Measurements from ENCODE around the gene CELF2. TPM values are rescaled to one million over a fixed set of nuclear protein-coding genes. Genes with fewer than 3 reads are reported as not detected.

The CELF2 gene
- total RNA-seq, 4 donors from 2014 or later: 28.7 to 55.4 (median 35.0) TPM

DNA sequence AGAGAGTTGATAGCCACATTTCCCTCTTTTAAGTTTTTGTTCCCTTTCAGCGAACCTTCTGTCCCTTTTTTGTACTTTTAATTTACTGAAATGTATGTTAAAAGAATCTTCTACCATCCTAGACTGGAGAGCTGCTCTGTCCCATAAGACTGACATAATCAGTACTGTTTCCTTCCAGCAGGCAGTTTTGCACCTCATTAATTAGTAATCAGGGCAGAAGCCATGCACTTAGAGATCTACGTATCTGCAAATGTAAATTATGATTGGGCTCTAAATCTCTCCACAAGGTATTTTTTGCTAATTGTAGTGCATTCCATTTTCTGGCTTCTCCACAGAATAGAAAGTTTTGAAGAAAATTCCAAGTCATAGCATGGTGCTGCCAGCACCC, 232.1 kb downstream of the CELF2 start:
- Histone ChIP-seq H3K27me3 (no peaks in the 10 kb centered on the region), H3K27ac (no peak overlapping the region), H3K4me1 (no peaks in the 10 kb centered on the region), H3K9me3 (no peaks in the 10 kb centered on the region), H3K36me3 (no peaks in the 10 kb centered on the region), H3K4me3 (replicated peaks in 1 of 3) (no peak overlapping the region)
- TF ChIP-seq, protein P1, sequence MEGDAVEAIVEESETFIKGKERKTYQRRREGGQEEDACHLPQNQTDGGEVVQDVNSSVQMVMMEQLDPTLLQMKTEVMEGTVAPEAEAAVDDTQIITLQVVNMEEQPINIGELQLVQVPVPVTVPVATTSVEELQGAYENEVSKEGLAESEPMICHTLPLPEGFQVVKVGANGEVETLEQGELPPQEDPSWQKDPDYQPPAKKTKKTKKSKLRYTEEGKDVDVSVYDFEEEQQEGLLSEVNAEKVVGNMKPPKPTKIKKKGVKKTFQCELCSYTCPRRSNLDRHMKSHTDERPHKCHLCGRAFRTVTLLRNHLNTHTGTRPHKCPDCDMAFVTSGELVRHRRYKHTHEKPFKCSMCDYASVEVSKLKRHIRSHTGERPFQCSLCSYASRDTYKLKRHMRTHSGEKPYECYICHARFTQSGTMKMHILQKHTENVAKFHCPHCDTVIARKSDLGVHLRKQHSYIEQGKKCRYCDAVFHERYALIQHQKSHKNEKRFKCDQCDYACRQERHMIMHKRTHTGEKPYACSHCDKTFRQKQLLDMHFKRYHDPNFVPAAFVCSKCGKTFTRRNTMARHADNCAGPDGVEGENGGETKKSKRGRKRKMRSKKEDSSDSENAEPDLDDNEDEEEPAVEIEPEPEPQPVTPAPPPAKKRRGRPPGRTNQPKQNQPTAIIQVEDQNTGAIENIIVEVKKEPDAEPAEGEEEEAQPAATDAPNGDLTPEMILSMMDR (IDR thresholded peaks at IDR 0.05): no peak
- TF ChIP-seq POLR2A (IDR thresholded peaks at IDR 0.05): no peak
- DNase-seq: no peak
- 87 to 89% methylated on average over 2 of the region's 2 CpGs for WGBS, 2 donors
- intact Hi-C loops (cut with DNase I): no loop called here

DNA sequence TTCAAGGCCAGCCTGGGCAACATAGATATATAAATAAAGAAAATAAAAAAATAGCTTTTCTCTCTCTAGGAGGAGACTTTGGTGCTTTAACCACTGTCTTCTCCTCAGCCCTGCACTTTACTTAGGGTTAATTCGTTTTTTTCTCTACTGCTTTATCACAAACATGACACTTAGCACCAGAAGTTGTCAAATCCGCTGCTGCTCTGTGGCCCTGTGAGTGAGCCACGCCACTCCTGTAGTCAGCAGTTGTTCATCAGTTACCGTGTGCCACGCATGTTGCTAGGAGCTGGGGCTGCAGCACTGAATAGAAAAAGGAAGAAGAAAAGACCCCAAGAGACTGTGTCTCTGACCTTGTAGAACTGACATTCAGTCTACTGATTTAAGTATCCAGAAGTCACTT, 232.6 kb downstream of the CELF2 start:
- WGBS, 2 donors: 97% methylated on average over 5 of the region's 5 CpGs
- H3K9me3 ChIP-seq: no peaks in the 10 kb centered on the region
- H3K36me3 ChIP-seq: no peaks in the 10 kb centered on the region
- no peak for DNase-seq
- H3K27me3 ChIP-seq: no peaks in the 10 kb centered on the region
- no peak overlapping the region for H3K27ac ChIP-seq
- no peaks in the 10 kb centered on the region for H3K4me1 ChIP-seq
- intact Hi-C loops (cut with DNase I): no loop called here
- TF ChIP-seq, protein P1 (IDR thresholded peaks at IDR 0.05): no peak
- no peak for TF ChIP-seq POLR2A (IDR thresholded peaks at IDR 0.05)
- no peak overlapping the region for H3K4me3 ChIP-seq (replicated peaks in 1 of 3)

DNA sequence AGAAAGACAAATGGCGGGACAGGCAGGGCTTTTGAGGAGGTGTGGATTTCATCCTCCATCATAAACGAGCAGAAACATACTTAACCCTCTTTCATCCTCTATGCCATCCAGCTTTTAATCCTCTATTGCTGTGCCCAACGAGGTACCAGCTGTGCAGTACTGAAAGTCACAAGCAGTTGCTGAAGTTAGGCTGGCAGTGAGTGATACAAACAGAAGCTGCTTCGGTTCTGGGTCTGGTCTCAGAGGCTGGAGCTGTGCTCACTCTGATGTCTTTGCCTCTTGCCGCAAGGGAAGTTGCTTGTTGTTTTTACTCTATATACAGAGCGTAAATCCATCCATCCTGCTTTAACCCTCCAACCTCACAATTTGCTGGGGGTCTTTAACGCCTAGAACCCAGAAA, 235.2 kb downstream of the CELF2 start:
- no peak overlapping the region for H3K4me3 ChIP-seq (replicated peaks in 1 of 3)
- DNase-seq: no peak
- TF ChIP-seq POLR2A (IDR thresholded peaks at IDR 0.05): no peak
- TF ChIP-seq, protein P1 (IDR thresholded peaks at IDR 0.05): no peak
- H3K36me3 ChIP-seq: no peaks in the 10 kb centered on the region
- no peaks in the 10 kb centered on the region for H3K4me1 ChIP-seq
- intact Hi-C loops (cut with DNase I): no loop called here
- 85 to 87% methylated on average over 7 of the region's 7 CpGs for WGBS, 2 donors
- H3K9me3 ChIP-seq: no peaks in the 10 kb centered on the region
- H3K27me3 ChIP-seq: no peaks in the 10 kb centered on the region
- no peak overlapping the region for H3K27ac ChIP-seq

DNA sequence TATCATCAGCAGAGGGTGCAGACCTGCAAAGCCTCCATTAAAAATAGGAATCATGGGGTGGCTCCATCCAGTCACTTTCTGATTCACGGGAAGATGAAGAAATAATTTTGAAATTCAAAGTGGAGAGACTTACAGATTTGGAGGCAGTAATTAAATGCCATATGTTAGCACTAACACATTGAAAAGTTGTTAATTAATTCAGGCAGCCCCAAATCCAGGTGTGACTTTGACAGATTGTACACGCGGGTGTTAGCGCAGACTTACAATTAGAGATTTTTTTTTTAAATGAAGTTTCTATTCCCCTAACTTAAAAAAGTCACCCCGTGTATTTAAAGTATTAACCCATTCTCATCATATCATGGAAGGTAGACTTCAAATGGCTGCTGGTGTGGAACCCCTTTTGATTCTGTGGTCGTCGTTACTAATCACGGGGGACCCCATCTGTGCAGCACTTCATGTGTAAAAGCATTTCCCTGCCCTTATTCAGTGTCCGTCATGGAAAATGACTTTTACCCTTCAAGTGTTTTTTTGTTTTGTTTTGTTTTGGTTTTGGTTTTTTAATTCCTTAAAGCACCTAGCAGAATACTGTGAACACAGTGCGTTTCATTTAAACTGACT, 235.8 kb downstream of the CELF2 start:
- TF ChIP-seq, protein P1 (IDR thresholded peaks at IDR 0.05): no peak
- no peak for TF ChIP-seq POLR2A (IDR thresholded peaks at IDR 0.05)
- Histone ChIP-seq H3K9me3 (no peaks in the 10 kb centered on the region), H3K27ac (no peak overlapping the region), H3K4me3 (replicated peaks in 1 of 3) (no peak overlapping the region), H3K36me3 (no peaks in the 10 kb centered on the region), H3K27me3 (no peaks in the 10 kb centered on the region), H3K4me1 (no peaks in the 10 kb centered on the region)
- intact Hi-C loops (cut with DNase I): no loop called here
- DNase-seq: no peak
- 56 to 64% methylated on average over 10 of the region's 10 CpGs for WGBS, 2 donors

DNA sequence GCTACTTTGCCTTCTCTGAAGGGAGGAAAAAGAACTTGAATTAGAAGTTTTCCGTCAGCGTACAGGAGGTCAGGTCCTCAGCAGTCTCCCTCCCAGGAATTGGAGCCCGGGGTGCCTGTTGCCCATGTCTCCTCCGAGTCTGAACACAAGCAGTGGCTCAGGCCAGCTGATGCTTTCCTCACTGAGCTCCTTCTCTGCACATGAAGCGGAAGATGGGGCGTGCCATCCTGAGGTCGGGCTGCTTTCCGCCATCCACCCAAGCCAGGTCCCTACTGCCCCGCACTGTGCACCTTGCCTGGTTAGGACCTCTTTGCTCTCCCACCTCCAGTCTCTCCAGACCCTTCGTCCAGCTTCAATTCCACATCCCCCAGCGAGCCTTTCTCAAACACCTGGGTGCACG, 237.5 kb downstream of the CELF2 start:
- TF ChIP-seq, protein P1 (IDR thresholded peaks at IDR 0.05): no peak
- no peak for TF ChIP-seq POLR2A (IDR thresholded peaks at IDR 0.05)
- Histone ChIP-seq H3K4me1 (no peaks in the 10 kb centered on the region), H3K36me3 (no peaks in the 10 kb centered on the region), H3K27ac (no peak overlapping the region), H3K4me3 (replicated peaks in 1 of 3) (no peak overlapping the region), H3K9me3 (no peaks in the 10 kb centered on the region), H3K27me3 (no peaks in the 10 kb centered on the region)
- intact Hi-C loops (cut with DNase I): no loop called here
- 97% methylated on average over 12 of the region's 12 CpGs for WGBS, 2 donors
- no peak for DNase-seq

All from thyroid gland (tissue), 4 donors.